CD4-positive, alpha-beta T cell treated with Interleukin-4 for 1 hour (primary cell): ENCODE data around the gene TALDO1.
A peak's percentile ranks its signal among the peaks of the same experiment; 100 is the strongest.
"Not testable (repeated sequence)": the region's sequence is repeated elsewhere in the genome, so short reads cannot be mapped to it uniquely, and the experiment has no call there.

Experiments used
- DNase-seq, 2 donors: peaks; one replicate each; pipeline ENCODE4 v3.0.0-alpha.2; 2020 to 2022

TALDO1 gene

GRCh38 chr11:737899-738298 lies 9.4 kb upstream of the TALDO1 start:
- not testable (repeated sequence) for DNase-seq

GRCh38 chr11:742156-742546 lies 5.1 kb upstream of the TALDO1 start:
- no peak for DNase-seq

DNA sequence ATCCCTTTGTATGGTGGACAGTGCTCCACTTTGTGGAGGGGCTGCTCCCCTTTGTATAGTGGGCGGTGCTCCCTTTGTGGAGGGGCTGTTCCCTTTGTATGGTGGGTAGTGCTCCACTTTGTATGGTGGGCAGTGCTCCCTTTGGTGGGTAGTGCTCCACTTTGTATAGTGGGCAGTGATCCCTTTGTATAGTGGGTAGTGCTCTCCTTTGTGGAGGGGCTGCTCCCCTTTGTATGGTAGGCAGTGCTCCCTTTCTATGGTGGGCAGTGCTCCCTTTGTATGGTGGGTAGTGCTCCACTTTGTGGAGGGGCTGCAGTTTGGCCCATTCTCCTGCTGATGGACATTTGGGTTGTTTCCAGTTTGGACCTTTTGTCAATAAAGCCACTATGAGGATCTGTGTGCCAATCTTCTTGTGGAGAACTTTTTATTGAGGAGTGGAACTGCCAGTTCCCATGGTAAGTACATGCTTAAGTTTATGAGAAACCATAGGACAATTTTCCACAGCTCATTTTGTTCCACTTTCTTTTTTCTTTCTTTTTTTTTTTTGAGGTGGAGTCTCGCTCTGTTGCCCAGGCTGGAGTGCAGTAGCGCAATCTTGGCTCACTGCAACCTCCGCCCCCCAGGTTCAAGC lies 4.6 kb upstream of the TALDO1 start:
- DNase-seq = no peak

- no peak for DNase-seq
These were observed 1.8 kb upstream of the TALDO1 start for GRCh38 chr11:745428-745827.

DNA sequence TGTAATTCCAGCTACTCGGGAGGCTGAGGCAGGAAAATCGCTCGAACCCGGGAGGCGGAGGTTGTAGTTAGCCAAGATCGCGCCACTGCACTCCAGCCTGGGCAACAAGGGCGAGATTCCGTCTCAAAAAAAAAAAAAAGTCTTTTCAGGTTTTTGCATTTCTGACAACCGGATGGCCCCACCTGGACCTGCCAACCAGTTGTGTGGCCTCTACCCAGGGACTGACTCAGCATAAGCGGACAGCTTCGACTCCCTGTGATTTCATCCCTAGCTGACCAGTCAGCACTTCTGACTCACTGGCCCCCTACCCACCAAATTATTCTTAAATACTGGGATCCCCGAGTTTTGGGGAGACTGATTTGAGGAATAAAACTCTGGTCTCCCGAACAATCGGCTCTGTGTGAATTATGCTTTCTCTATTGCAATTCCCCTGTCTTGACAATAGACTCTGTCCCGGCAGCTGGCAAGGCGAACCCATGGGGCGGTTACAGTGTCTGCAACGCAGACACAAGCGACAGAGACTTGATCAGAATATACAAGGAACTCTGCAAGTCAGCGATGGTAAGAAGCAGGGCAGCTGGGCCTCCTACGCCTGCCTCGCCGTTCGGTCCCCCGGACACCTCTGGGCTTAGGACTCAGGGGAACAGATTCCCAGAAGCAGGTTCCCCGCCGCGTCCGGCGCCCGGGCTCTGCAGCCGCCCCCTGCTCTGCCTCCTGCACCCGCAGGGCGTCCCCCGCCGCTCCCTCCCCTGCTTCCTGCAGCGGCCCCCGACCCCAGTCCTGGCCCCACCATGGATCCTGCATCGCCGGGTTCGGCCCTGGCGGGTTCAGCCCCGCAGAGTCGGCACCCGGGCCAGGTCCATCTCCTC lies 741 bp upstream of the TALDO1 start:
- peak in 1 of 2 donors; percentile 23 for DNase-seq

- no peak for DNase-seq
These were observed 719 bp downstream of the TALDO1 start for GRCh38 chr11:748007-748359.

- DNase-seq = no peak
These were observed 2.5 kb downstream of the TALDO1 start for GRCh38 chr11:749731-750130.

GRCh38 chr11:760236-760635 lies 13.0 kb downstream of the TALDO1 start:
- no peak for DNase-seq

GRCh38 chr11:761526-762108 lies 14.4 kb downstream of the TALDO1 start:
- no peak for DNase-seq

DNA sequence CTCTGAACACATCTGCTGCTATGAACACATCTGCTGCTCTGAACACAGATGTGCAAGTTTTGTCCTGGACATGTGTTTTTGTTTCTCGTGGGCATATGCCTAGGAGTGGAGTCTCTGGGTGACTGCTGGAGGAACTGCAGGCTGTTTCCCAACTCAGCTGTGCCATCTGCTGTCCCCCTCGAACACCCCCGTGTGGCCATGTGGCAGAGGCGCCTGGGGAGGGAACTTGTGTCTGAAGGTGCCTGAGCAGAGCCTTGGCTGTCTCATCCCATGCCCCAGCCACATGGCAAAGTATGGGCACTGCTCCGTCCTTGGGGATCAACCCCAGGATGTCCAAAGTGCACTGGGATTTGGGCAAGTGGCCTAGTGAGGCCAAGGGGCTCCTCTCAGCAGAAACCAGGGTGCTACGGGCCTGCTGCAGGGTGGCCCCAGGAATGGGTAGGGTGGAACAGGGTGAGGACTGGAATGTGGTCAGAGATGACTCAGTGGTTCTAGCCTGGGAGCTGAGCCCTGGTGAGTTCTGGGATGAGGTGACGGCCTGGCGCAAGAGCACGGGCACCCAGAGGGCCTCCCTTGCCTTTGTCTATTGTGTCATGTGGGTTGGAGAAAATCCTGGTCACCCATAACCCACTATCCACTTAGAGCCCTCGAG lies 15.3 kb downstream of the TALDO1 start:
- no peak for DNase-seq

GRCh38 chr11:763073-763463 lies 15.8 kb downstream of the TALDO1 start:
- no peak for DNase-seq

DNA sequence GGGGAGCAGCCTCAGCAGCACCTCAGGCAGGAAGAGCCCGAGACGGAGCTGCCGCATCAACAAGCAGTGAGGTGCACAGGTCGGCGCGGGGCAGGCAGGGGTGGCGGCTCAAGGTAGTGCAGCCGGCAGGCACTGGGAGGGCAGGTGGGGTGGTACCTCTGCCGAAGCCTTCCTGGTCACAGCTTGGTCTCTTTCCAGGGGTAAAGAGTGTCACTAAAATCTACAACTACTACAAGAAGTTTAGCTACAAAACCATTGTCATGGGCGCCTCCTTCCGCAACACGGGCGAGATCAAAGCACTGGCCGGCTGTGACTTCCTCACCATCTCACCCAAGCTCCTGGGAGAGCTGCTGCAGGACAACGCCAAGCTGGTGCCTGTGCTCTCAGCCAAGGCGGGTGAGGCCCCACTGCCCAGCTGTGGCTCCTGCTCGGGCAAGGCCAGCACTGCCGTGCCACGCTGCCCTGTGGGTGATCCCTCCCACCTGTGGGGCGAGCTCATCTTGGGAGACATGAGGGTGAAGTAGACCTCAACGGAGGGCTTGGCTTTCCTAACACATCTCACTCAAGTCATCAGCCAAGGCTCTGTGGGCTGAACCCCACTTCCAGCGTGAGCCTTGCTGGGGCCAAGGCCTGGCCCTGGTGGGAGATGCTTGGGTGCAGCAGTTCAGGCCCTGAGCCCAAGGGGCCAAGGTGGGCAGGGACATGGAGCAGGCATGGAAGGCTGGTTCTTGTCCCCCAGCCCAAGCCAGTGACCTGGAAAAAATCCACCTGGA lies 16.5 kb downstream of the TALDO1 start:
- no peak for DNase-seq

- no peak for DNase-seq
These were observed 17.2 kb downstream of the TALDO1 start for GRCh38 chr11:764322-765024.

DNA sequence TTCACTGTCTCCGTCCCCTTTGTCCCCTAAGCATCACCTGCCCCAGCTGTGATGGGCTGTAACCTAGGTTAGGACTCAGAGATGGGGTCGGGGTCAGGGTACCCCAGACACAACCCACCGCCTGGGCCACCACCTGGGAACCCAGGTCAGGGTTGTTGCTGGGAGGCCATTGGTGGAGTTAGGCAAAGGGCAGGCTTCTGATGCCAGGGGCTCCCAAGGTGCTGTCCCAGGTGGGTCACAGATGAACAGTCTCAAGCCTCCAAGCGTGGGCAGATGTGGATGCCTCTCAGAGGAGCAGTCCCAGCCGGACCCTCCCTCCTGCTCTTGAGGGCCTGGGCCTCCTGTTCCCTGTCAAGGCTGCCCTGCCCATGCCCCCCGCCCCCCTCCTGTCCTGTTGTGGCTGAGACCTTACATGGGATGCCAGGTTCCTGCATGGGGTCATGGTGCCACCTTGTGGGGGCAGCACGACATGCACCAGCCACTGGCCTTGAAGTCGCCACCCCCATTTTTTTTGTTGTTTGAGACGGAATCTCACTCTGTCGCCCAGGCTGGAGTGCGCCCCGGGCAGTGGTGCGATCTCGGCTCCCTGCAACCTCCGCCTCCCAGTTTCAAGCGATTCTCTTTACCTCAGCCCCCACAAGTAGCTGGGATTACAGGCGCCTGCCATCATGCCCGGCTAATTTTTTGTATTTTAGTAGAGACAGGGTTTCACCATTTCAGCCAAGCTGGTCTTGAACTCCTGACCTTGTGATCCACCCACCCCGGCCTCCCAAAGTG lies 17.9 kb downstream of the TALDO1 start:
- DNase-seq = peak; percentile 75 to 77

- no peak for DNase-seq
These were observed 18.5 kb downstream of the TALDO1 start for GRCh38 chr11:765802-766091.

- no peak for DNase-seq
These were observed 19.1 kb downstream of the TALDO1 start for GRCh38 chr11:766106-766935.

GRCh38 chr11:766936-767210 lies 19.6 kb downstream of the TALDO1 start:
- DNase-seq = no peak

- no peak for DNase-seq
These were observed 20.0 kb downstream of the TALDO1 start for GRCh38 chr11:767238-767637.

GRCh38 chr11:769887-770641 lies 22.8 kb downstream of the TALDO1 start:
- DNase-seq = no peak
